Measurements from ENCODE around the gene NRG2.

The NRG2 gene

GRCh38 chr5:139926797-139927503 is 116.1 kb downstream of the NRG2 start:
- DNase-seq: no peak

- DNase-seq: no peak
These were observed 117.2 kb downstream of the NRG2 start for GRCh38 chr5:139925650-139926640.

GRCh38 chr5:139925216-139925562 is 117.9 kb downstream of the NRG2 start:
- DNase-seq: no peak

GRCh38 chr5:139924294-139925215 is 118.5 kb downstream of the NRG2 start:
- DNase-seq: no peak

GRCh38 chr5:139919308-139919707 is 123.8 kb downstream of the NRG2 start:
- DNase-seq: no peak

GRCh38 chr5:139915834-139916233 is 127.3 kb downstream of the NRG2 start:
- DNase-seq: no peak

GRCh38 chr5:139915266-139915665 is 127.8 kb downstream of the NRG2 start:
- DNase-seq: no peak

GRCh38 chr5:139914218-139914807 is 128.8 kb downstream of the NRG2 start:
- no peak for DNase-seq

- no peak for DNase-seq
These were observed 130.3 kb downstream of the NRG2 start for GRCh38 chr5:139912804-139913203.

- no peak for DNase-seq
These were observed 130.9 kb downstream of the NRG2 start for GRCh38 chr5:139912158-139912557.

GRCh38 chr5:139911425-139912120 is 131.5 kb downstream of the NRG2 start:
- no peak for DNase-seq

- DNase-seq: no peak
These were observed 132.2 kb downstream of the NRG2 start for GRCh38 chr5:139910901-139911300.

GRCh38 chr5:139910036-139910435 is 133.1 kb downstream of the NRG2 start:
- no peak for DNase-seq

GRCh38 chr5:139908749-139909148 is 134.3 kb downstream of the NRG2 start:
- DNase-seq: no peak

- DNase-seq: no peak
These were observed 136.4 kb downstream of the NRG2 start for GRCh38 chr5:139906661-139907060.

- no peak for DNase-seq
These were observed 138.1 kb downstream of the NRG2 start for GRCh38 chr5:139904816-139905661.

GRCh38 chr5:139904566-139904815 is 138.6 kb downstream of the NRG2 start:
- DNase-seq: no peak

GRCh38 chr5:139903795-139904565 is 139.1 kb downstream of the NRG2 start:
- DNase-seq: peak; percentile 22

- no peak for DNase-seq
These were observed 139.7 kb downstream of the NRG2 start for GRCh38 chr5:139903450-139903794.

- DNase-seq: no peak
These were observed 141.1 kb downstream of the NRG2 start for GRCh38 chr5:139901986-139902385.

- no peak for DNase-seq
These were observed 141.9 kb downstream of the NRG2 start for GRCh38 chr5:139901251-139901575.

Measured in activated CD4-positive, alpha-beta T cell treated with anti-CD3 and anti-CD28 coated beads for 48 hours (primary cell).